Spleen (tissue), 7 donors: ENCODE data around the gene ADGRG1.

Experiments used
- CTCF ChIP-seq, 11 experiments: fragments of 200-600 bp in 7 of 11; fragments of 450-650 bp in 4 of 11; sonication (generic) in 4 of 11; IDR thresholded peaks in 8 of 11; conservative IDR thresholded peaks in 3 of 11; 1 replicate in 7 of 11; 2 replicates in 4 of 11; pipeline versions ENCODE4 v1.4.0 to v1.8.0; 2016 to 2021; ENCODE audit warnings: antibody characterized with exemption in 11 of 11, inconsistent platforms in 4 of 11, mild to moderate bottlenecking in 1 of 11
- POLR2A ChIP-seq, 3 donors: fragments of 450-650 bp; IDR thresholded peaks; one replicate each; pipeline ENCODE4 v1.5.1; 2017; ENCODE audit warnings: antibody characterized with exemption in 3 of 3, mild to moderate bottlenecking in 1 of 3
- POLR2AphosphoS5 ChIP-seq, 3 donors: sonication (generic); formaldehyde crosslinking; IDR thresholded peaks; one replicate each; pipeline ENCODE4 v1.5.1; 2017; ENCODE audit warnings: antibody characterized with exemption in 3 of 3
- donor health status: DM: no; HTN: no; CAD: no; lungs with moderate emphysema.
- donor health status: DM: no; HTN: no; CAD: no.
- donor health status: DM: no; HTN: no; CAD: no.

GRCh38 chr16:57680842-57681375, 52.5 kb downstream of the ADGRG1 start:
- no peak for TF ChIP-seq POLR2A (IDR thresholded peaks at IDR 0.05)
- no peak for TF ChIP-seq CTCF (IDR thresholded peaks at IDR 0.05 in 8 of 11, conservative IDR thresholded peaks at IDR 0.05 in 3 of 11)
- TF ChIP-seq POLR2AphosphoS5 (IDR thresholded peaks at IDR 0.05): no peak
